Adrenal gland (tissue), 12 donors: Measurements from ENCODE around the gene GNAI3. TPM values are rescaled to one million over a fixed set of nuclear protein-coding genes. Genes with fewer than 3 reads are reported as not detected.

Experiments used
- DNase-seq, 7 donors: peaks; one replicate each; pipeline ENCODE4 v3.0.0-alpha.2; 2019 to 2020
- H3K27ac ChIP-seq, 5 donors: fragments of 200-600 bp; sonication (generic) in 4 of 5; 1 replicate in 3 of 5; 2 replicates in 2 of 5; pipeline versions ENCODE4 v1.5.1 to v1.8.0; 2016 to 2020; ENCODE audit warnings: mild to moderate bottlenecking in 1 of 5
- H3K27me3 ChIP-seq: fragments of 200-600 bp; 2 replicates; pipeline ENCODE4 v1.8.0; 2021
- H3K36me3 ChIP-seq, 2 donors: fragments of 200-600 bp; replicated peaks in 1 of 2; 1 replicate in 1 of 2; 2 replicates in 1 of 2; pipeline versions ENCODE4 v1.5.1 to v1.8.0; 2018 to 2022
- H3K4me1 ChIP-seq, 2 donors: fragments of 200-600 bp; replicated peaks in 1 of 2; 1 replicate in 1 of 2; 2 replicates in 1 of 2; pipeline versions ENCODE4 v1.5.1 to v1.8.0; 2018 to 2021
- H3K4me3 ChIP-seq, 4 donors: fragments of 200-600 bp; sonication (generic) in 3 of 4; one replicate each; pipeline ENCODE4 v1.5.1; 2016 to 2018
- H3K9me3 ChIP-seq, 3 donors: fragments of 200-600 bp; sonication (generic) in 1 of 3; replicated peaks in 1 of 3; 1 replicate in 2 of 3; 2 replicates in 1 of 3; pipeline versions ENCODE4 v1.5.1 to v1.8.0; 2016 to 2021
- CTCF ChIP-seq, 6 experiments: fragments of 450-650 bp in 4 of 6; fragments of 200-600 bp in 2 of 6; sonication (generic) in 1 of 6; IDR thresholded peaks; 1 replicate in 5 of 6; 2 replicates in 1 of 6; pipeline versions ENCODE4 v1.5.1 to v1.8.0; 2016 to 2021; ENCODE audit warnings: antibody characterized with exemption in 6 of 6, mild to moderate bottlenecking in 2 of 6, moderate library complexity in 1 of 6
- POLR2A ChIP-seq, 2 donors: fragments of 450-650 bp; IDR thresholded peaks; one replicate each; pipeline ENCODE4 v1.6.1; 2017; ENCODE audit warnings: antibody characterized with exemption in 2 of 2, mild to moderate bottlenecking in 2 of 2, moderate library complexity in 1 of 2
- WGBS, 4 donors: extraction: QIAGEN DNeasy Blood & Tissue Kit in 2 of 4; methylation state at CpG; one replicate each; pipeline versions ENCODE4 v1.1.5 to v1.1.7; 2013 to 2017; 5-methylcytosine and 5-hydroxymethylcytosine counted together
- intact Hi-C, 2 donors: fragments of 100-400 bp; cut with DNase I; formaldehyde crosslinking; loops; one replicate each; pipeline versions ENCODE4 v1.14.1 to v1.15.0; 2022 to 2023
- polyA plus RNA-seq, 3 donors: library from polyadenylated mRNA; stranded (reverse); fragments of 200-250 nt in 2 of 3; fragments of 350-450 nt in 1 of 3; fragmentation: Illumina TruSeq in 1 of 3; extraction: RNeasy Lipid Tissue Mini Kit (QIAGEN cat#74804) in 1 of 3; gene quantifications; one replicate each; pipeline ENCODE4 v1.2.3, GENCODE V29; 2013 to 2014
- total RNA-seq, 9 donors: library from RNA; depleted of rRNA in 4 of 9; stranded (reverse); fragments of >200 nt in 4 of 9; fragments of 120-200 nt in 1 of 9; fragmentation: NEBNext Ultra II Directional in 1 of 9; extraction: Animal tissue kit (Norgen Biotek cat#: 25700) in 1 of 9; gene quantifications; one replicate each; pipeline versions ENCODE4 v1.1.0 to v1.2.4, GENCODE V29; 2013 to 2023
- donor health status: healthy with polysubstance abuse.
- donor health status: Bipolar disorder and iron deficiency.
- donor health status: DM: yes; HTN: yes; CAD: no.
- donor health status: DM: no; HTN: no; CAD: no.
- donor health status: DM: no; HTN: no; CAD: no.
- donor health status: DM: yes; HTN: yes; CAD: no.

GNAI3 gene
- total and polyA plus RNA-seq, 12 donors, result 1.6 to 12.0 (median 5.6) TPM

GRCh38 chr1:109655615-109656519 is 107.5 kb downstream of the GNAI3 start, which contains the start of gene GSTM4:
Gene GSTM4 (plus strand): TSS chr1:109656099. CDS start chr1:109656390, 291 bp downstream.
- H3K9me3 ChIP-seq, result no peaks in the 10 kb centered on the region
- peak; percentile 81 to 91 (median 86) for DNase-seq
- intact Hi-C loops, result loop anchor here in 1 of 2 donors (10.0 kb wide), 1 partner anchor 329 kb away; the partner anchor contains the start of gene AHCYL1
- H3K27ac ChIP-seq, result peak within 1 kb of the TSS; percentile 5 to 89 (median 61)
- no peak for TF ChIP-seq CTCF (IDR thresholded peaks at IDR 0.05)
- TF ChIP-seq POLR2A (IDR thresholded peaks at IDR 0.05), result peak in 1 of 2 donors; percentile 65
- 0 to 2% (median 1%) methylated on average over 24 to 54 of the region's 54 CpGs for WGBS, 4 donors
- H3K27me3 ChIP-seq, result no peaks in the 10 kb centered on the region
- peaks cover 7 to 11% of the 10 kb centered on the region in 2 donors for H3K4me1 ChIP-seq
- H3K4me3 ChIP-seq, result peak within 1 kb of the TSS; percentile 5 to 57 (median 36)
- H3K36me3 ChIP-seq, result peaks cover 0 to 23% of the 10 kb centered on the region in 2 donors

- intact Hi-C loops, result loop anchor here in 1 of 2 donors (10.0 kb wide), 1 partner anchor 327 kb away; the partner anchor contains the start of gene AHCYL1
- peaks cover 7 to 11% of the 10 kb centered on the region in 2 donors for H3K4me1 ChIP-seq
- 93 to 100% (median 97%) methylated on average over 2 to 4 of the region's 4 CpGs for WGBS, 4 donors
- TF ChIP-seq CTCF (IDR thresholded peaks at IDR 0.05) (no peak), POLR2A (IDR thresholded peaks at IDR 0.05) (no peak)
- no peaks in the 10 kb centered on the region for H3K27me3 ChIP-seq
- peak in 1 of 7 donors; percentile 48 for DNase-seq
- H3K9me3 ChIP-seq, result no peaks in the 10 kb centered on the region
- no peak overlapping the region for H3K27ac ChIP-seq
- H3K36me3 ChIP-seq, result peaks cover 0 to 23% of the 10 kb centered on the region in 2 donors
- H3K4me3 ChIP-seq, result no peak overlapping the region
These were observed 109.0 kb downstream of the GNAI3 start for GRCh38 chr1:109657395-109657794.

GRCh38 chr1:109657970-109658369 is 109.6 kb downstream of the GNAI3 start:
- no peak for DNase-seq
- H3K9me3 ChIP-seq, result no peaks in the 10 kb centered on the region
- TF ChIP-seq CTCF (IDR thresholded peaks at IDR 0.05), result no peak
- TF ChIP-seq POLR2A (IDR thresholded peaks at IDR 0.05), result no peak
- peaks cover 7 to 11% of the 10 kb centered on the region in 2 donors for H3K4me1 ChIP-seq
- 76 to 83% (median 81%) methylated on average over 7 of the region's 7 CpGs for WGBS, 4 donors
- no peaks in the 10 kb centered on the region for H3K27me3 ChIP-seq
- H3K4me3 ChIP-seq, result no peak overlapping the region
- H3K36me3 ChIP-seq, result peaks cover 0 to 23% of the 10 kb centered on the region in 2 donors
- H3K27ac ChIP-seq, result no peak overlapping the region
- intact Hi-C loops, result loop anchor here in 1 of 2 donors (10.0 kb wide), 1 partner anchor 327 kb away; the partner anchor contains the start of gene AHCYL1

- 43 to 55% (median 47%) methylated on average over 3 of the region's 3 CpGs for WGBS, 4 donors
- no peak for TF ChIP-seq CTCF (IDR thresholded peaks at IDR 0.05)
- TF ChIP-seq POLR2A (IDR thresholded peaks at IDR 0.05), result no peak
These were observed 110.2 kb downstream of the GNAI3 start for GRCh38 chr1:109658533-109659042.

More at GRCh38 chr1:109658533-109659042, 110.2 kb downstream of the GNAI3 start:
- H3K27me3 ChIP-seq, result no peaks in the 10 kb centered on the region
- no peaks in the 10 kb centered on the region for H3K9me3 ChIP-seq
- intact Hi-C loops, result loop anchor here in 1 of 2 donors (10.0 kb wide), 1 partner anchor 326 kb away; the partner anchor contains the start of gene AHCYL1
- peaks cover 0 to 23% of the 10 kb centered on the region in 2 donors for H3K36me3 ChIP-seq
- peaks cover 7 to 11% of the 10 kb centered on the region in 2 donors for H3K4me1 ChIP-seq
- H3K27ac ChIP-seq, result no peak overlapping the region
- no peak for DNase-seq
- no peak overlapping the region for H3K4me3 ChIP-seq
